NB4 (cell line): ENCODE data around the gene ABTB2.
A peak's percentile ranks its signal among the peaks of the same experiment; 100 is the strongest.

ENCODE experiments used
- DNase-seq: peaks from one replicate; pipeline ENCODE4 v3.0.0; 2010; ENCODE audit warnings: low read depth
- H3K4me3 ChIP-seq: one replicate; pipeline ENCODE4 v1.5.1; 2011; ENCODE audit warnings: mild to moderate bottlenecking, low read depth, low read length, moderate library complexity
- MYC ChIP-seq: IDR thresholded peaks from 2 replicates; pipeline ENCODE4 v1.6.1; 2011; ENCODE audit warnings: low read depth, low read length
- POLR2A ChIP-seq: IDR thresholded peaks from 2 replicates; pipeline ENCODE4 v1.6.1; 2011; ENCODE audit warnings: mild to moderate bottlenecking; ENCODE audit not compliant: insufficient read length; ENCODE audit errors: extremely low read depth
- TF ChIP-seq, protein P1 (sequence below): IDR thresholded peaks from 2 replicates; pipeline ENCODE4 v1.6.1; 2011; ENCODE audit warnings: low read depth, low read length
- TF ChIP-seq, protein P2 (sequence below): IDR thresholded peaks from one replicate; pipeline ENCODE4 v1.5.1; 2012; ENCODE audit warnings: low read depth, low read length

Gene ABTB2

DNA sequence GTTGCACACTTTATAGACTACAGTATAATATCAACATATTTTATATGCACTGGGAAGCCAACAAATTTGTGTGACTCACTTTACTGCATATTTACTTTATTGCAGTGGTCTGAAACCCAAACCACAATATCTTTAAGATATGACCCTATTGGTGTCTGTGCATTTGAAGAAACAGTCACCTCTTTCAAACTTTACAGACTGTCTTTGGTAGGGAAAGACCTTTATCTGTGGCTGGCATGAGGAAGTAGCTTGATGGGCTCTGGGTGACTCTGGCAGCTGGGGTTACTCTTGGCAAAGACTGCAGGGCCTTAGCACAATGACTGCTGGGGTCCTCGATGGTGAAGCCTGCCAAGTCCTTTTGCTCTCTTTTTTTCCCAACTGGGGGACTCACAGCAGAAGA lies 21.3 kb upstream of the ABTB2 start:
- no peak for TF ChIP-seq POLR2A
- no peak for TF ChIP-seq MYC
- TF ChIP-seq, protein P1, sequence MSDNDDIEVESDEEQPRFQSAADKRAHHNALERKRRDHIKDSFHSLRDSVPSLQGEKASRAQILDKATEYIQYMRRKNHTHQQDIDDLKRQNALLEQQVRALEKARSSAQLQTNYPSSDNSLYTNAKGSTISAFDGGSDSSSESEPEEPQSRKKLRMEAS: no peak
- TF ChIP-seq, protein P2, sequence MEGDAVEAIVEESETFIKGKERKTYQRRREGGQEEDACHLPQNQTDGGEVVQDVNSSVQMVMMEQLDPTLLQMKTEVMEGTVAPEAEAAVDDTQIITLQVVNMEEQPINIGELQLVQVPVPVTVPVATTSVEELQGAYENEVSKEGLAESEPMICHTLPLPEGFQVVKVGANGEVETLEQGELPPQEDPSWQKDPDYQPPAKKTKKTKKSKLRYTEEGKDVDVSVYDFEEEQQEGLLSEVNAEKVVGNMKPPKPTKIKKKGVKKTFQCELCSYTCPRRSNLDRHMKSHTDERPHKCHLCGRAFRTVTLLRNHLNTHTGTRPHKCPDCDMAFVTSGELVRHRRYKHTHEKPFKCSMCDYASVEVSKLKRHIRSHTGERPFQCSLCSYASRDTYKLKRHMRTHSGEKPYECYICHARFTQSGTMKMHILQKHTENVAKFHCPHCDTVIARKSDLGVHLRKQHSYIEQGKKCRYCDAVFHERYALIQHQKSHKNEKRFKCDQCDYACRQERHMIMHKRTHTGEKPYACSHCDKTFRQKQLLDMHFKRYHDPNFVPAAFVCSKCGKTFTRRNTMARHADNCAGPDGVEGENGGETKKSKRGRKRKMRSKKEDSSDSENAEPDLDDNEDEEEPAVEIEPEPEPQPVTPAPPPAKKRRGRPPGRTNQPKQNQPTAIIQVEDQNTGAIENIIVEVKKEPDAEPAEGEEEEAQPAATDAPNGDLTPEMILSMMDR: no peak
- peak; percentile 89 for DNase-seq
- no peak overlapping the region for H3K4me3 ChIP-seq

DNA sequence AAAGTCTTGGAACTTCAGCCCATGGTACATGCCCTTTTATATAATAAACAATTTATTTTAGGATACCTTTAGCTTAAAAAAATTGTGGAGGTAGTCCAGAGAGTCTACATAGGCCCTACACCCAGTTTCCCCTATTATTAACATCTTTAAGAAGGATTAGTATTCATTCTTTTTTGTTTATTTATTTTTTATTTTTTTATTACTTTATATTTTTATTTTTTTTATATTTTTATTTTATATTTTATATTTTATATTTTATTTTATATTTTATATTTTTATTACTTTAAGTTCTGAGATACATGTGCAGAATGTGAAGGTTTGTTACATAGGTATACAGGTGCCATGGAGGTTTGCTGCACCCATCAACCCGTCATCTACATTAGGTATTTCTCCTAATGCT lies 15.9 kb upstream of the ABTB2 start:
- H3K4me3 ChIP-seq: no peak overlapping the region
- TF ChIP-seq POLR2A (no peak), MYC (no peak)
- TF ChIP-seq, protein P2: no peak
- TF ChIP-seq, protein P1: no peak
- no peak for DNase-seq

DNA sequence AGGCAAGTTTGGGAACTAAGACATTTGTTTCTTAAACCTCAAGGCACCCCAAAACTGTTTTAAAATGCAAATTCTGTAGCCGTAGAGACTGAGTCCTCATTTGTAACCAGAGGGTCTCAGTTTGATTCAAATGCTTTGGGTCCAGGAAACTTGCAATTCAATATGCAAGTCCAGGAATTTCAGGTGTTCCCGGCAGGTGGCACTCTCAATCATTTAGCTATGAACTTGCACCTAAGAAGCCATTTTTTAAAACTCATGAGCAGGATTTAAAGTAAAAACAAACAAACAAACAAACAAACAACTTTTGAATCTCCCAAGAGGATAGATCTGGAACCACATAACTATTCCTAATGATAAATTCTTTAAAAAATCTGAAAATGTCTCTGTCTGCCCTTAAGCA lies 8.7 kb upstream of the ABTB2 start:
- TF ChIP-seq, protein P1: no peak
- TF ChIP-seq POLR2A: no peak
- TF ChIP-seq, protein P2: no peak
- no peak for TF ChIP-seq MYC
- no peak overlapping the region for H3K4me3 ChIP-seq
- DNase-seq: peak; percentile 66

DNA sequence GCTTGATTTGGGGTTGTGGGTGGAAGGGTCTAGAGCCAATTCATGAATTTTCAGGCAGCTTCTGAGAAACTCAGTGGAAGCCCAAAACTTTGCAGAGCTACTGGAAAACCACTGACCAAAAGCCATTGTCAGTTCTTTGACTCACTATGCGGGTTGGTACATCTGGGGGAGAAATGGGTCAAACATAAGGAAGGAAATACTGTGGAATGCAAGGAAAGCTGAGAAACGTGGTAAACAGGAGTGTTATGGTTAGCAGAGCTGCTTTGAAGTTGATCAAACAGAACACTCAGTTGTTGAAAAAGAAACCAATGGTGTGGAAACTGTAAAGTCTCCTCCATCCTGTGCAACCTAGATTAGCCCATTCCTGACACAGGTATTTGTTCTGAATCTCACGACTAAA lies 6.3 kb upstream of the ABTB2 start:
- DNase-seq: no peak
- TF ChIP-seq MYC (no peak), POLR2A (no peak)
- TF ChIP-seq, protein P2: no peak
- TF ChIP-seq, protein P1: no peak
- H3K4me3 ChIP-seq: no peak overlapping the region

DNA sequence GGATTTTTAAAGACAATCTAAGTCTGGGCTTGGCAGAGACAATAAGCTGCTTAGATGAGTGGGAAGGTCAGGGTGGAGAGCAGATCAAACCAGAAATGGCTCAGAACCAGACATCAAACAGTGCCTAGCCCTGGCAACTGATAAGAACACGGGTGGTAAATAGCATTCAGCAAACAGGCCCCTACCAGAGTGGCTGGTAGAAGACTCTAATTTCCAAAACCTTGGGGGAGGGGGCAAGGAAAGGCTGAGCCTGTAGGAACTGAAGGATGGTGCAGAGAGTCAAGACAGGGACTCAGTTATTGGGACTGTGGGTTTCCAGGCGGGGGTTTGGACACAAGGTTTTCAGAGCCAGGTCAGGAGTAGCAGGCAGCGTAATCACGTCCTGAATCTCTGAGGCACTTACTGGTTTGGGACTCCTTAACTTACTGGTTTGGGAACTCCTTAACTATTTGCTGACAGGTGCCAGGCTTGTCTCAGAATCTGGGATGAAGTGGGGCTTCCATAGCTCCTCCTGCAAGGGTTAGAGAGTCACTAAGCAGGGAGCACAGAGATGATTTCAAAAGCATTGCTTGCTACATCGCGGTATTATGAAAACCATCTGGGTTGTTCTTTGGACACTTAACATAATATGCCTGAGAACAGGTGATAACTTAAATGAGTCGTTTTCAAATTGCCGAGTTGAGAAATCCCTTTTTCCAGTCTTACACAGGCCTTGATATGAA lies 5.7 kb upstream of the ABTB2 start:
- DNase-seq: peak; percentile 21

More for the DNA sequence above, 5.7 kb upstream of the ABTB2 start:
- TF ChIP-seq POLR2A (no peak), MYC (no peak)
- TF ChIP-seq, protein P2: no peak
- TF ChIP-seq, protein P1: no peak
- no peak overlapping the region for H3K4me3 ChIP-seq
